AG09309 (cell line): ENCODE data around the gene ERP44.
"Not testable (repeated sequence)": the region's sequence is repeated elsewhere in the genome, so short reads cannot be mapped to it uniquely, and the experiment has no call there.

Source experiments
- DNase-seq: peaks from one replicate; pipeline ENCODE4 v3.0.0-alpha.2; 2010; ENCODE audit warnings: low read depth
- H3K4me3 ChIP-seq: 2 replicates; pipeline ENCODE4 v1.5.1; 2011; ENCODE audit warnings: mild to moderate bottlenecking, low read depth, low read length, moderate library complexity; ENCODE audit not compliant: control insufficient read depth
- CTCF ChIP-seq: IDR thresholded peaks from 2 replicates; pipeline ENCODE4 v1.5.1; 2011; ENCODE audit warnings: mild to moderate bottlenecking, low read depth, low read length, inconsistent platforms; ENCODE audit not compliant: insufficient read depth, control insufficient read depth; ENCODE audit errors: missing control alignments

ERP44 gene

GRCh38 chr9:100083448-100084127, 15.2 kb downstream of the ERP44 start:
- TF ChIP-seq CTCF: no peak
- H3K4me3 ChIP-seq: no peak overlapping the region
- DNase-seq: no peak

- no peak overlapping the region for H3K4me3 ChIP-seq
- TF ChIP-seq CTCF: no peak
- DNase-seq: no peak
Observed at GRCh38 chr9:100082782-100083181, 16.0 kb downstream of the ERP44 start.

GRCh38 chr9:100076256-100076655, 22.5 kb downstream of the ERP44 start:
- DNase-seq, H3K4me3 ChIP-seq: not testable (repeated sequence)

GRCh38 chr9:100074989-100075388, 23.8 kb downstream of the ERP44 start:
- H3K4me3 ChIP-seq: no peak overlapping the region
- TF ChIP-seq CTCF: no peak
- DNase-seq: no peak

GRCh38 chr9:100074093-100074492, 24.7 kb downstream of the ERP44 start:
- DNase-seq: no peak
- TF ChIP-seq CTCF: no peak
- no peak overlapping the region for H3K4me3 ChIP-seq

GRCh38 chr9:100072805-100073204, 26.0 kb downstream of the ERP44 start:
- DNase-seq: no peak
- no peak for TF ChIP-seq CTCF
- no peak overlapping the region for H3K4me3 ChIP-seq

GRCh38 chr9:100071271-100071670, 27.5 kb downstream of the ERP44 start:
- no peak overlapping the region for H3K4me3 ChIP-seq
- DNase-seq: no peak
- no peak for TF ChIP-seq CTCF
